Activated CD4-positive, alpha-beta memory T cell treated with anti-CD3 and anti-CD28 coated beads, Interleukin-2, amount 10 ng/mL, durations not matched to agents 7 days and 5 days (primary cell): ENCODE measurements around the gene DENND4B. TPM values are rescaled to one million over a fixed set of nuclear protein-coding genes. Genes with fewer than 3 reads are reported as not detected.

Experiments
- CTCF ChIA-PET: fragments of 350-600 bp; sonication (Branson Sonifier 250); formaldehyde crosslinking; loops from one replicate; lab custom pipeline; 2021; ENCODE audit warnings: antibody characterized with exemption, inconsistent platforms; lab: Charles Lee
- POLR2A ChIA-PET: fragments of 350-600 bp; sonication (Branson Sonifier 250); formaldehyde crosslinking; loops from one replicate; lab custom pipeline; 2021; ENCODE audit warnings: antibody characterized with exemption; lab: Charles Lee
- DNase-seq: peaks from one replicate; pipeline ENCODE4 v3.0.0-alpha.2; 2020
- H3K27ac Mint-ChIP-seq: one replicate; pipeline ENCODE4 v1.8.0; 2021; ENCODE audit warnings: mild to moderate bottlenecking, mixed read lengths
- H3K27me3 Mint-ChIP-seq: one replicate; pipeline ENCODE4 v1.8.0; 2021; ENCODE audit warnings: mixed read lengths
- H3K36me3 Mint-ChIP-seq: one replicate; pipeline ENCODE4 v1.8.0; 2021; ENCODE audit warnings: low read depth, mixed read lengths
- H3K4me1 Mint-ChIP-seq: one replicate; pipeline ENCODE4 v1.8.0; 2021; ENCODE audit warnings: mixed read lengths
- H3K4me3 Mint-ChIP-seq: one replicate; pipeline ENCODE4 v1.8.0; 2021; ENCODE audit warnings: mild to moderate bottlenecking, mixed read lengths
- H3K9me3 Mint-ChIP-seq: one replicate; pipeline ENCODE4 v1.8.0; 2021; ENCODE audit warnings: mixed read lengths
- total RNA-seq, 2 experiments: library from RNA; stranded (reverse); gene quantifications; one replicate each; pipeline ENCODE4 v1.2.3, GENCODE V29; 2021

The DENND4B gene
- total RNA-seq, 2 experiments from 2014 or later: 159 to 166 TPM

DNA sequence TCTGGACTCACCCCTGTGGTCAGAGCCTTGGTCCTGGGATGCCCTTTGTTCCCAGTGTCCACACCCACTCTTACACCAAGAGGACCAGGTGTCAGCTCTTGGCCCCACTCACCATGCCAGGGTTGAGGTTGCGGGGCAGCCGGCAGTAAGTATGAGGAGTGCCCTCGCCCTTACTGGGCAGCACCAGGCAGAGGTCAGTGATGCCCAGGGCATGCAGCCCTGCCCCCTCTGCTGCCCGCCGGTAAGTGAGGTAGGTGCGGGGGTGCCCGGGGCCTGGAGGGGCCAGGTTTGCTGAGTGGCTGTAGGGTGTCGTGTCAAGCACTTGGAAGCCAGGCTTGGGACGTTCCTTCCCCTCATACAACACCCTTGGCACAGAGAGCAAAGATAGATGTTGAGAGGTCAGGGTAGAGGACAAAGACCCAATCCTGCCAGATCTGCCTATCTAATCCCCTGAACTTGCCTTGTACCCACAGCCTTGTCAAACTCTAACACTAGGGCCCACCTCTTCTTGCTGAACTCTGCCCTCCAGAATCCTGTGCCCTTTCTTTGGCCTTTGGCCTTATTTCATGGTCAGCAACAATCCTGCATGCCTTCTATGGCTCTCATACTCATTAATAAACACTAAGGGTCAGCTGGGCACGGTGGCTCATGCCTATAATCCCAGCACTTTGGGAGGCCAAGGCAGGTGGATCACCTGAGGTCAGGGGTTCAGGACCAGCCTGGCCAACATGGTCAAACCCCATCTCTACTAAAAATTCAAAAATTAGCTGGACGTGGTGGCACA is 3.6 kb downstream of the DENND4B start:
- H3K27ac Mint-ChIP-seq: peak overlapping the region; percentile 66
- ChIA-PET POLR2A (interaction anchor here (3.1 to 6.9 kb wide), 8 partner anchors 13 to 47 kb away, joined by 7 to 165 read pairs (median 63); partner anchors contain the start of genes CREB3L4, CRTC2, GATAD2B and JTB), CTCF (interaction anchor here (4.7 kb wide), 1 partner anchor 14 kb away, joined by 51 read pairs; the partner anchor contains the start of gene CRTC2)
- no peak for DNase-seq
- H3K27me3 Mint-ChIP-seq: no peaks in the 10 kb centered on the region
- H3K36me3 Mint-ChIP-seq: peaks cover 76% of the 10 kb centered on the region
- H3K4me3 Mint-ChIP-seq: no peak overlapping the region
- H3K9me3 Mint-ChIP-seq: no peaks in the 10 kb centered on the region
- H3K4me1 Mint-ChIP-seq: peaks cover 40% of the 10 kb centered on the region

DNA sequence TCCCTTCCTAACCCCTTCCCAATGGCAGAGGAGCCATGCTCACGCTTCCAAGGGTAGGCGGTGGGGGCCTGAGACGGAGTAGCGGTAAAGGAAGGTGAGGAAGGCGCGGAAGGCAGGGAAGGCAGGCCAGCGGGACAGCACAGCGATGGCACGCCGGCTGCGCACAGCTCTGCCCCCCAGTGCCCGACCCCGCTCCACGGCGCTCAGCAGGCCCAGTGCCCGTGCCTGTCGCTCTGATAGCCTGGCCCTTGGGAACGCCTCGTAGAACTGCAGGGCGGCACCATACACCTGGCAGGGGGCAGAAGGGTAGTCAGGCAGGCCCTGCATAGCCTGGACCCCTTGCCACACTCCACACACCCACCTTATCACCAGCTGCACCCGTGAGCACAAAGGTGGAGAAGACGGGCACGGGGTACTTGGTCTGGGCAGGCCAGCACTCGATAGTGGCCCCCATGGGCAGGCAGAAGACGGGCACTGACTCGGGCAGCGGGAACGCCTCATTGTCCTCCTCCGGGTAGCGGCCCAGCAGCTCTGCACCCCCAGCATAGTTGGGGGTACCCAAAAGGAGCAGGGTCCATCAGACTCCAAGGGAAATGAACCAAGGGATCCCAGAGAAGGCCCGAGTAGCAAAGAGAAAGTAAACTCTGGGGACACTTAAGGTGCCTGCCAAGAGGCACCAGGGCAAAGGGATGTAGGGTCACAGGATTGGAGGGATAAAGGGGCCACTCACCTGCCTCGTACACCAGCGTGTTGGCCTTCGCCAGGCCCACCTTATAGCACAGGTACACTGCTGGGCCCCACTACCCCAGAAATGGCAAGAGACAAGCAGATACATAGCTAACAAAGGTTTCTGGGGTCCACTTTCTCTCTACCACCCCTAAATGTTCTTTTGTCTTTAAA is 4.4 kb downstream of the DENND4B start:
- Mint-ChIP-seq H3K9me3 (no peaks in the 10 kb centered on the region), H3K27me3 (no peaks in the 10 kb centered on the region), H3K4me1 (peaks cover 40% of the 10 kb centered on the region), H3K4me3 (no peak overlapping the region), H3K27ac (no peak overlapping the region), H3K36me3 (peaks cover 77% of the 10 kb centered on the region)
- ChIA-PET POLR2A (interaction anchor here (3.1 to 4.6 kb wide), 2 partner anchors 19 to 48 kb away, joined by 7 to 31 read pairs; partner anchors contain the start of genes GATAD2B and RPS27), CTCF (no interaction called here)
- no peak for DNase-seq

DNA sequence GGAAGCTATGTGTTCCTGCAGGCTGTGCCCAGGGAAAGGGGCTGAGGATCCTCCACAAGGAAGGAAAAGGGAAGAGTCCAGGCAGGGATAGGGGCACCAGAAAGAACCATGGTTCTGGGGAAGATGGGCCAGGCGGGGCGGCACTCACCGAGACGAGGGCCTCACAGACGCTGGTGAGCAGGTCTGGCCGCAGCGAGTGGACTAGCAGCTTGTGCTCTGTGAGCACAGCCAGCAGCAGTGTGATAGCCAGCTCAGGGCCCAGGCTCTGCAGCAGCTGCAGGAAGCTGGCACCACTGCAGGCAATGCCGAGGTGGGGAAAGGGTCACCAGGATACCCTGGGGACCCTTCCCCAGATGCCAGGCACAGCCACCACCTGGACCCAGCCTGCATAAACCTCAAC is 5.8 kb downstream of the DENND4B start:
- Mint-ChIP-seq H3K4me1 (peaks cover 36% of the 10 kb centered on the region), H3K4me3 (no peak overlapping the region), H3K27ac (peak overlapping the region; percentile 63), H3K36me3 (peaks cover 84% of the 10 kb centered on the region), H3K9me3 (no peaks in the 10 kb centered on the region), H3K27me3 (no peaks in the 10 kb centered on the region)
- ChIA-PET POLR2A (interaction anchor here (0.8 to 4.6 kb wide), 3 partner anchors 8 to 50 kb away, joined by 4 to 31 read pairs (median 7); partner anchors contain the start of genes GATAD2B and RPS27), CTCF (interaction anchor here (1.2 kb wide), 1 partner anchor 13 kb away, joined by 3 read pairs; no protein-coding TSS in a partner anchor)
- no peak for DNase-seq

DNA sequence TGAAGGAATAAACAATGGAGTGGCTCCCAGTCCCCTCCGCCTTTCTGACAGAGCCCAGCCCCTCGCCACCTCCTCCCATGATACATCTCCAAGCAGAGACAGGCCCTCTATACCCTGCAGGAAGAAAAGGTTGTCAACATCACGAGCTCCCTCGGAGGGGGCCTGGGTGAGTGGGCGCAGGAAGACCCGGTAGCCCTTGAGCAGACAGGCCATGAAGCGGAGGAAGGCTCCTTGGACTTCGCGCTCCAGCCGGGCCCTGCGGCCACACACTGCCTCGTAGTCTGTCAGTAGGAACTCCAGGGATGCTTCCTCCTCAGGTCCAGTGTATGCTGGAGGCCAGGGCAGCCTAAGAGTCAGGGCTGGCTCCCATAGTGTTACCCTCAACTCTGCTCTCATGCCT is 7.0 kb downstream of the DENND4B start:
- Mint-ChIP-seq H3K4me1 (peaks cover 31% of the 10 kb centered on the region), H3K36me3 (peaks cover 86% of the 10 kb centered on the region), H3K9me3 (no peaks in the 10 kb centered on the region), H3K4me3 (no peak overlapping the region), H3K27ac (no peak overlapping the region), H3K27me3 (no peaks in the 10 kb centered on the region)
- no peak for DNase-seq
- POLR2A ChIA-PET: interaction anchor here (0.9 to 4.6 kb wide), 3 partner anchors 10 to 51 kb away, joined by 3 to 31 read pairs (median 7); partner anchors contain the start of genes GATAD2B and RPS27
- CTCF ChIA-PET: interaction anchor here (1.2 kb wide), 1 partner anchor 11 kb away, joined by 3 read pairs; no protein-coding TSS in a partner anchor

DNA sequence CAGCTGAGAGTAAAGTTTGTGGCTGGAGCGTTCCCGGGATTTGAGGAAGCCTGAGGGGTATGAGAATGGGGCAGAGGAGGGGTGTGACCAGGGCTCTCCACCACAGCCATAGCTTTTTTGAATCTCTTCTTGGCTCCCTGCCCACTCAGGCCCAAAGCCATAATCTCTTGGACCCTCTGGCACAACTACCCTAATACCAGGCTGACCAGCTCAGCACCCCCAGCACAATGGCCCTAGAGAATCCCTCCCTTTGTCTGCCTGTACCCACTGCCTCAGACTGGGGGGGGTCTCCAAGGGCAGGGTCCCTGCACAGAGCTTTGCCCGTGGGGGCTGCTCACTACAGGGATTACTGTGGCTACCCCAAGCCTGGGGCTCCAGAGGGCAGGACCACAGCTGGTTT is 7.5 kb downstream of the DENND4B start:
- H3K4me1 Mint-ChIP-seq: peaks cover 27% of the 10 kb centered on the region
- ChIA-PET POLR2A (interaction anchor here (0.9 to 4.6 kb wide), 2 partner anchors 9 to 16 kb away, joined by 3 to 31 read pairs; partner anchors contain the start of gene GATAD2B), CTCF (interaction anchor here (0.7 kb wide), 1 partner anchor 80 kb away, joined by 3 read pairs; no protein-coding TSS in a partner anchor)
- H3K4me3 Mint-ChIP-seq: no peak overlapping the region
- no peaks in the 10 kb centered on the region for H3K27me3 Mint-ChIP-seq
- H3K9me3 Mint-ChIP-seq: no peaks in the 10 kb centered on the region
- DNase-seq: no peak
- no peak overlapping the region for H3K27ac Mint-ChIP-seq
- H3K36me3 Mint-ChIP-seq: peaks cover 86% of the 10 kb centered on the region

DNA sequence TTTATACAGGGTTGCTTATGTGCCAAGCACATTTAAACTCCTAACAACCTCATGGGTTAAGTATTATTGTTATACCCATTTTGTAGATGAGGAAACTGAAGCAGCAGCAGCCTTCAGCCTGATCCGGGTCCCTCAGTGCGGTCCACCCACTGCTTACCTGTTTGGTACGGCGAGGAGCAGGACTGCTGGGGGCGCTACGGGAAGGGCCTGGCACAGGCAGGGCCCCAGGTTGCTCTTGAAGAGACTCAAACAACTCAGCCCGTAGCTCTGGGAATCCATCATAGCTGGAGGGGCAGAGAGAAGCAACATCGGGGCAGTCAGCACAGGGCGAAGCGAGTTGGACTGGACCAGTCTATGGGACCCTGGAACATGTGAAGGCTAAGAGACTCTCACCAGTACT is 9.2 kb downstream of the DENND4B start:
- DNase-seq: no peak
- ChIA-PET CTCF (no interaction called here), POLR2A (interaction anchor here (1.1 kb wide), 1 partner anchor 9 kb away, joined by 4 read pairs; the partner anchor contains the start of gene DENND4B)
- H3K36me3 Mint-ChIP-seq: peaks cover 83% of the 10 kb centered on the region
- H3K4me1 Mint-ChIP-seq: peaks cover 12% of the 10 kb centered on the region
- H3K27me3 Mint-ChIP-seq: no peaks in the 10 kb centered on the region
- no peaks in the 10 kb centered on the region for H3K9me3 Mint-ChIP-seq
- H3K27ac Mint-ChIP-seq: no peak overlapping the region
- no peak overlapping the region for H3K4me3 Mint-ChIP-seq

DNA sequence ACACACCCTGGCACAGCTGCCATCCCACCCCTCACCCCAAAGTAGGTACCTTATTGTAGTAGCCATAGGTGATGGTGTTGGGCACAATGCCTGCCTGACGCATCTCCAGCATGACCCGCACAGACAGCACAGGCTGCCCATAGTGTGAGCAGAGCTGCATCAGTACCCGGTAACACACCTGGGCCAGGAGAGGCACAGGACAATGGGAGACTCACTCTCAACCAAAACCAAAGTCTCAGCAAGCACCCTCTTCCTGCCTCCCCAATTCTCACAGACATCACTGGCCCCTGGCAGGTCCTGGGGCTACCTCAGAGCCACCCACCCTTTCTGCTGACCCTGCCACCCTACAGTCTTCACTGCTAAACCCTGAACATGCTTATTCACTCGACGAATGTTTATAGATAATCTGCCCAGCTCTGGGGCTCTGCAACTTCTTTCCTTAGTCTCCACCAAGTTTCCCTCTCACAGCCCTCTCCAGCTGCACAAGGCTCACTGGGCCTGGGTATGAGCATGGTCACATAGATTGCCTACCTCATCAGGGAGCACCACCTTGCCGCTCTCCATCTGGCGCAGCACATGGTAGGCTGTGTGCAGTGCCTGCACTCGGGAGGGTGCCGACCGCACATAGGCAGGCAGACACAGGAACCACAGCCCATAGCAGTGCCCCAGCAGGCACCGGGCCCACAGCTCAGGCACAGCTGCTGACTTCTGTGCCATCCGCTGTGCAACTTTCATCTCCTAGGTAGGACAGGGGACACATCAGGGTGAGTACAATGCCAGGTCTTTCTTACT is 10.3 kb downstream of the DENND4B start:
- Mint-ChIP-seq H3K27me3 (no peaks in the 10 kb centered on the region), H3K36me3 (peaks cover 81% of the 10 kb centered on the region), H3K4me3 (no peak overlapping the region), H3K9me3 (no peaks in the 10 kb centered on the region), H3K27ac (no peak overlapping the region), H3K4me1 (peaks cover 6% of the 10 kb centered on the region)
- DNase-seq: no peak
- ChIA-PET CTCF (no interaction called here), POLR2A (interaction anchor here (1.1 to 1.4 kb wide), 2 partner anchors 8 to 10 kb away, joined by 3 to 4 read pairs; partner anchors contain the start of gene DENND4B)

DNA sequence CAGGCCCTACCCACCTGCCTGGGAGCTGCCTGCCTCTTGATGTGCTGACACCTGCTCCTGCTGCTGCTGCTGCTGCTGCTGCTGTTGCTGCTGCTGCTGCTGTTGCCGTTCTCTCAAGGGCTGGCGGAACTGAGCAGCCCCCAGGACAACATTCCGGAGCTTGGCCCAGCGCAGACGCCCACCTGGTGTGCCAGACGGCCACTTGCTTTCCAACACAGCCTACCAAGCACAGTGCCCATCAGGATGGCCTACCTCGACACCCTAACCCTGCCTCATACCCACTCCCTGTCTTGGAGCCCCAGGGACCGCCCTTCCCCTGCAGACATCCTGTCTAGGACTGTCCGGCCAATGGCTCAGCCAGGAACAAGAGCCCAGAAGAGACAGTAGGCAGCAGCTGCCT is 11.8 kb downstream of the DENND4B start:
- no peak for DNase-seq
- no peaks in the 10 kb centered on the region for H3K27me3 Mint-ChIP-seq
- H3K4me1 Mint-ChIP-seq: no peaks in the 10 kb centered on the region
- peaks cover 79% of the 10 kb centered on the region for H3K36me3 Mint-ChIP-seq
- ChIA-PET CTCF (no interaction called here), POLR2A (interaction anchor here (0.8 to 1.6 kb wide), 4 partner anchors 10 to 24 kb away, joined by 3 to 7 read pairs (median 4); no protein-coding TSS in a partner anchor)
- no peaks in the 10 kb centered on the region for H3K9me3 Mint-ChIP-seq
- no peak overlapping the region for H3K4me3 Mint-ChIP-seq
- H3K27ac Mint-ChIP-seq: no peak overlapping the region

DNA sequence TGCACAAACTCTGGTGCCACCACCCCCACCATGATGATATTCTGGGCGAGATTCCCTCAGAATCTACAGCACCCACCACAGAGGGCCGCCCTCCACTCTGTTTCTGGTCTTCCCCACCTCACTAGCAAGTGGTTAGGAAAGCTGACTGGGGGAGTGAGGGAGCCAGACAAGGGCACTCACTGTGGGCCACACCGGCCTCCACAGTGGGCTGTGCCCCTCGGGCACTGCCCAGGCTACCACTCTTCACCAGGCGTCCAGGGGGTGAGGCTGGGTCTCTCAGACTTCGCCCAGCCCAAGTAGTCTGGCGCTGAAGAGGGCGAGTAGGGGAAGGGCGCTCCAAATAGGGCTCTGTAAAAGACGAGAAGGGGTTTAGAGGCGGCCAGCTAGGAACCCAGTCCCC is 12.6 kb downstream of the DENND4B start:
- Mint-ChIP-seq H3K27ac (no peak overlapping the region), H3K4me1 (peaks cover under 1% of the 10 kb centered on the region), H3K36me3 (peaks cover 74% of the 10 kb centered on the region), H3K4me3 (no peak overlapping the region), H3K27me3 (no peaks in the 10 kb centered on the region), H3K9me3 (no peaks in the 10 kb centered on the region)
- CTCF ChIA-PET: no interaction called here
- no peak for DNase-seq
- POLR2A ChIA-PET: interaction anchor here (0.6 to 1.6 kb wide), 5 partner anchors 10 to 32 kb away, joined by 3 to 7 read pairs (median 4); no protein-coding TSS in a partner anchor

DNA sequence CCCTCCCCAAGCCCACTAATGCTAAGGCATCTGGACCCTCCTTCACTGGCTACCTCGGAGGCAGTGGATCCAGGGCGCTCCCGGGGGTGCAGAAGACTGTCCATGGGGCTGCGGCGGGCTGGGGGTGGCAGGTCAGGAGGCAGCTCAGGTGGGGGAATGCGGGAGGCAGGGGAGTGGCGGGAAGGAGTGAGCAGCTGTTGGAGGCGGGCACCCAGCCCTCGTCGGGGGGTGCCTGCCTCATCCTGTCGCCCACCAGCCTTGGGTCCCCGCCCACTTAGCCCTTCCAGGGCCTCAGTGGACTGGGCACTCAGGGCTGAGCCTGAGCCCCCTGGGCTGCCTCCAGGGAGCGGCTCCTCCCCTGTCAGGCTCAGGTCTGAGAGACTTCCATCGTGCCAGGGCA is 13.1 kb downstream of the DENND4B start:
- Mint-ChIP-seq H3K4me3 (no peak overlapping the region), H3K9me3 (no peaks in the 10 kb centered on the region), H3K27ac (no peak overlapping the region), H3K27me3 (no peaks in the 10 kb centered on the region), H3K4me1 (peaks cover 2% of the 10 kb centered on the region), H3K36me3 (peaks cover 71% of the 10 kb centered on the region)
- no peak for DNase-seq
- ChIA-PET CTCF (no interaction called here), POLR2A (interaction anchor here (1.3 to 2.0 kb wide), 3 partner anchors 8 to 23 kb away, joined by 4 to 6 read pairs (median 4); no protein-coding TSS in a partner anchor)

DNA sequence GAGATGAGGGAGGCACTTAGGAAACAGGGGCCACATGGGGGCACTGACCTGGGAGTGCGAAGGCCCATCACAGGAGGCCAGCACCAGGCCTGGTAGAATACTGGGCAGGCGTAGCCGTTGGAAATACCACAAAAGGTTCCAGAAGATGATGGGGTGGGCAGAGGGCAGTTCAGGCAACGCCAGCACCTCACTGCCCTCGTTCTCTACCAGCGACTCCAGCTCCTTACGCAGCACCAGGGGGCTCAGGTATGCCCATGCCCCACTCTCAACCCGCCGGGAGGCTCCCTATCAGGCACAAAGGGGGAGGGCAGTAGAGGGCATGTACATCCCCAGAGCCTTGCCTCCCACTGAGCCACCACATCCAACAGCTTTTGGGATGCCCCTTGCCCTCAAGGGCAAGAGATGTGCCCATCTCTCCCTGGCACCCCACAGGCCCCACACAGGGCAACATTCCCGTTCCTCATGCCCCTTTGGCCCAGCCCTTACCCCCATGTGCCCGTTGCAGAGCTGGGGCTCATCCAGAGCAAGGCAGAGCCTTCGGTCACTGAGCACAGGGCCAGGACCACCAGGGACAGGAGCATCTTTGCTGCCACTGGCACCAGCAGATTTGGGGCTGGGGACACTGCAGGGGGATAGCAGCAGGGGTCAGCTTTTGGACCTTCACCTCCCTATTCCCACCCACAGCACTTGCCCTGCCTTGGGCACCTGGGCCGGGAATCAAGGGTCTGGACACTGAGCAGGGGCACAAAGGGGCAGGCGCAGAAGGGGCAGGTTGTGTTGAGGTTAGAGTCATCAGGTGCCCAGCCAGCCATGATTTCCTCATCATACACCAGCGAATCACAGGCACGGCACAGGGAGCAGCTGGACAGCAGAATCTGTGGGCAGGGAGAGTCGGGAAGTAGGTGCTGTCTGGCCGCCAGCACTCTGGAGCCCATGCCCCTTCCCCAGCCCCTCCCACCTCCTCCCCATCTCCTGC is 14.1 kb downstream of the DENND4B start:
- POLR2A ChIA-PET: interaction anchor here (0.7 to 2.0 kb wide), 3 partner anchors 9 to 13 kb away, joined by 4 to 6 read pairs (median 4); no protein-coding TSS in a partner anchor
- Mint-ChIP-seq H3K36me3 (peaks cover 67% of the 10 kb centered on the region), H3K27ac (no peak overlapping the region), H3K4me3 (no peak overlapping the region), H3K4me1 (peaks cover 5% of the 10 kb centered on the region), H3K9me3 (no peaks in the 10 kb centered on the region), H3K27me3 (no peaks in the 10 kb centered on the region)
- DNase-seq: no peak
- CTCF ChIA-PET: no interaction called here
